ENCODE results near the gene PIM3. TPM values are rescaled to one million over a fixed set of nuclear protein-coding genes. Genes with fewer than 3 reads are reported as not detected.

PIM3 gene
- total RNA-seq, 1 experiment from 2014 or later = 58.2 TPM

DNA sequence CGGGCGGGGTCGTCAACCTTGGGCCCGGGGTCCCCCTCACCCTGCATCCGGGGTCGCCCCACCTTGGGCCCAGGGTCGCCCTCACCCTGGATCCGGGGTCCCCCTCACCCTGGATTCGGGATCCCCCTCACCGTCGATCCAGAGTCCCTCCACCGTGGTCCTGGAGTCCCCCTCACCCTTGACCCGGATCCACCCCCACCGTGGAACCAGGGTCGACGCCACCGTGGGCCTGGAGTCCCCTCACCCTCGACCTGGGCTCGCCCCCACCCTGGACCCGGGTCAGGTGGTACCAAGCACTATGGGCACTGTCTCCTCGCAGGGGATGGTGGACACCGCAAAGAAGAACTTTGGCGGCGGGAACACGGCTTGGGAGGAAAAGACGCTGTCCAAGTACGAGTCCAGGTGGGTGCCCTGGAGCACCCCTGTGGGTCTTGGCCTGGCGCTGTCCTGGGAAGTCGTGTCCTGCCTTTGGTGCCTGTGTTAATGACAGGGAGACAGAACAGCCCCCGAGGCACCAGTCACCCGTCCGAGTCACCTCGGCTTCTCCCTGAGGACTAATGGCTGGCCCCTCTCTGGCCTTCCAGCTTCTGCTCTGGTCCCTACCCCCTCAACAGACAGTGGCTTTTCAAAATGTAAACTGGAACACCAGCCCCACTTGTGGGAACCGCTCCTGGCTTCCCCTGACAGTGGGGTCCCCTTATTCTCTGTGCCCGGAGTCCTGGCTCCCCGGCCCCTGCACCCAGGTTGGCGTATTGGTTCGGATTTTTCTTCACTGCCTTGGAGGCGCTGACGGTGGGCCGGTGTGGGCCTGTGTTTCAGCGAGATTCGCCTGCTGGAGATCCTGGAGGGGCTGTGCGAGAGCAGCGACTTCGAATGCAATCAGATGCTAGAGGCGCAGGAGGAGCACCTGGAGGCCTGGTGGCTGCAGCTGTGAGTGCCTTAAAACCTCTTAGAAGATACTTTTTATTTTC lies 41.4 kb upstream of the PIM3 start (continued):
- TF ChIP-seq CTCF (IDR thresholded peaks at IDR 0.05) = no peak

DNA sequence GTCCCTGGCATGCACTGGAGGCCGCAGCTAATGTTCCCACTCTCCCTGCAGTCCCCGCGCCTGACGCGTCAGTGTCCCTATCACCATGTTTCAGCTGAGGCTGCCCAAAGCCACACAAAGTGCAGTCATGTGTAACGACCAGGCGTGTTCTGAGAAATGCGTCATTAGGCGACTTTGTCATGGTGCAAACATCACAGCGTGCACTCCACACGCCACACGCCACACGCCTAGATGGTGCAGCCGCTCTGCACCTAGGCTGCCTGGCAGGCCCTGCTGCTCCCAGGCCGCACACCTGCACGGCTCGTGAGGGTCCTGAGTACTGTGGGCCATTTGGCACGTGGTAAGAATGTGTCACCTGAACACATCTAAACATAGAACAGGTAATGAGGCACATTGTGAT lies 39.7 kb upstream of the PIM3 start:
- Histone ChIP-seq H3K4me3 (ENCODE audit: low read depth in 2 of 2, low read length in 2 of 2) (no peak overlapping the region), H3K27ac (ENCODE audit: low read length) (no peak overlapping the region), H3K4me1 (ENCODE audit: control insufficient read depth, insufficient read depth, low read length) (peaks cover 3% of the 10 kb centered on the region; the same call in 1 of the 2 replicates), H3K27me3 (ENCODE audit: control insufficient read depth, insufficient read depth, low read length) (no peaks in the 10 kb centered on the region), H3K9me3 (ENCODE audit: control insufficient read depth, insufficient read depth, low read depth, low read length) (no peaks in the 10 kb centered on the region), H3K36me3 (ENCODE audit: control insufficient read depth, insufficient read depth, low read length) (peaks cover 4% of the 10 kb centered on the region; the same call in 1 of the 2 replicates)
- in situ Hi-C loops (cut with HindIII; ENCODE audit: low pct_unique_long_range_greater_than_20kb, low sequenced_read_pairs) (no loop called here), intact Hi-C loops (cut with micrococcal nuclease; ENCODE audit: unreplicated experiment) (no loop called here)
- no TSS peak for BruUV-seq (replicated peaks)
- TF ChIP-seq TCF7L2 (IDR thresholded peaks at IDR 0.05; ENCODE audit: low read depth, low read length) (no peak), REST (IDR thresholded peaks at IDR 0.05; ENCODE audit: insufficient read depth in 1 of 2, low read depth in 2 of 2, low read length in 1 of 2) (no peak), SIN3A (IDR thresholded peaks at IDR 0.05; ENCODE audit: borderline replicate concordance, insufficient read depth, low read depth, low read length) (no peak), POLR2AphosphoS5 (IDR thresholded peaks at IDR 0.05; ENCODE audit: low read depth, low read length) (no peak), CTCF (IDR thresholded peaks at IDR 0.05) (no peak)
- ATAC-seq (no peak), DNase-seq (ENCODE audit: low read depth, low spot score) (no peak)
- CTCF ChIA-PET = no interaction called here
- POLR2A ChIA-PET = no interaction called here
